HEK293 (cell line): ENCODE data around the gene ASXL1.
A peak's percentile ranks its signal among the peaks of the same experiment; 100 is the strongest.

Experiments used
- FEZF1 ChIP-seq: fragments of 450-650 bp; formaldehyde crosslinking; IDR thresholded peaks from 2 replicates; pipeline ENCODE4 v1.5.1; 2016; ENCODE audit warnings: missing biosample characterization, missing genetic modification characterization
- GLI2 ChIP-seq: fragments of 450-650 bp; formaldehyde crosslinking; IDR thresholded peaks from 2 replicates; pipeline ENCODE4; 2017; ENCODE audit warnings: missing biosample characterization, missing genetic modification characterization, low read depth, borderline replicate concordance
- GLI4 ChIP-seq: fragments of 450-650 bp; formaldehyde crosslinking; IDR thresholded peaks from 2 replicates; pipeline ENCODE4 v1.5.1; 2016; ENCODE audit warnings: missing biosample characterization, missing genetic modification characterization
- KLF10 ChIP-seq: fragments of 450-650 bp; IDR thresholded peaks from 2 replicates; pipeline ENCODE4 v1.5.1; 2018; ENCODE audit warnings: missing biosample characterization, mild to moderate bottlenecking, missing genetic modification characterization
- KLF7 ChIP-seq: fragments of 450-650 bp; formaldehyde crosslinking; IDR thresholded peaks from 2 replicates; pipeline ENCODE4 v1.5.1; 2016; ENCODE audit warnings: missing biosample characterization, missing genetic modification characterization, borderline replicate concordance
- MEIS1 ChIP-seq: sonication (generic); formaldehyde crosslinking; IDR thresholded peaks from 2 replicates; pipeline ENCODE4 v1.8.1; 2022; ENCODE audit warnings: missing genetic modification reagents, mild to moderate bottlenecking, borderline replicate concordance
- ZBTB1 ChIP-seq: fragments of 450-650 bp; formaldehyde crosslinking; IDR thresholded peaks from 2 replicates; pipeline ENCODE4 v1.5.1; 2016; ENCODE audit warnings: missing biosample characterization, missing genetic modification characterization
- ZFP41 ChIP-seq: fragments of 450-650 bp; formaldehyde crosslinking; IDR thresholded peaks from 2 replicates; pipeline ENCODE4 v1.5.1; 2016; ENCODE audit warnings: missing biosample characterization, missing genetic modification characterization, borderline replicate concordance
- ZFP69B ChIP-seq: fragments of 450-650 bp; formaldehyde crosslinking; IDR thresholded peaks from 2 replicates; pipeline ENCODE4 v1.5.1; 2016; ENCODE audit warnings: missing biosample characterization, missing genetic modification characterization
- ZNF114 ChIP-seq: fragments of 450-650 bp; formaldehyde crosslinking; IDR thresholded peaks from 2 replicates; pipeline ENCODE4 v1.5.0; 2017; ENCODE audit warnings: missing biosample characterization, missing genetic modification characterization
- ZNF221 ChIP-seq: fragments of 450-650 bp; formaldehyde crosslinking; IDR thresholded peaks from 2 replicates; pipeline ENCODE4 v1.5.1; 2017; ENCODE audit warnings: missing biosample characterization, missing genetic modification characterization, borderline replicate concordance
- ZNF239 ChIP-seq: fragments of 450-650 bp; formaldehyde crosslinking; IDR thresholded peaks from 2 replicates; pipeline ENCODE4 v1.5.1; 2016; ENCODE audit warnings: missing biosample characterization, missing genetic modification characterization
- ZNF391 ChIP-seq: fragments of 450-650 bp; formaldehyde crosslinking; IDR thresholded peaks from 2 replicates; pipeline ENCODE4 v1.5.1; 2016; ENCODE audit warnings: low read depth, missing biosample characterization, missing genetic modification characterization, borderline replicate concordance
- ZNF394 ChIP-seq: fragments of 450-650 bp; formaldehyde crosslinking; IDR thresholded peaks from 2 replicates; pipeline ENCODE4 v1.5.1; 2016; ENCODE audit warnings: missing biosample characterization, missing genetic modification characterization, mild to moderate bottlenecking, moderate library complexity, borderline replicate concordance
- ZNF433 ChIP-seq: fragments of 450-650 bp; formaldehyde crosslinking; IDR thresholded peaks from 2 replicates; pipeline ENCODE4 v1.5.1; 2016; ENCODE audit warnings: missing biosample characterization, missing genetic modification characterization, low read depth
- ZNF558 ChIP-seq: fragments of 450-650 bp; formaldehyde crosslinking; IDR thresholded peaks from 2 replicates; pipeline ENCODE4 v1.5.1; 2016; ENCODE audit warnings: missing biosample characterization, missing genetic modification characterization
- ZNF660 ChIP-seq: fragments of 450-650 bp; IDR thresholded peaks from 2 replicates; pipeline ENCODE4 v1.5.1; 2018; ENCODE audit warnings: missing biosample characterization, mild to moderate bottlenecking, missing genetic modification characterization
- ZNF707 ChIP-seq: fragments of 450-650 bp; formaldehyde crosslinking; IDR thresholded peaks from 2 replicates; pipeline ENCODE4 v1.5.1; 2016; ENCODE audit warnings: missing biosample characterization, missing genetic modification characterization
- ZNF785 ChIP-seq: fragments of 450-650 bp; formaldehyde crosslinking; IDR thresholded peaks from 2 replicates; pipeline ENCODE4 v1.5.1; 2016; ENCODE audit warnings: missing biosample characterization, missing genetic modification characterization
- ZSCAN16 ChIP-seq: fragments of 450-650 bp; formaldehyde crosslinking; IDR thresholded peaks from 2 replicates; pipeline ENCODE4 v1.5.1; 2016; ENCODE audit warnings: missing biosample characterization, missing genetic modification characterization
- ZSCAN23 ChIP-seq: fragments of 450-650 bp; formaldehyde crosslinking; IDR thresholded peaks from 2 replicates; pipeline ENCODE4 v1.5.1; 2016; ENCODE audit warnings: missing biosample characterization, missing genetic modification characterization
- TF ChIP-seq, protein P1 (sequence below): fragments of 450-650 bp; formaldehyde crosslinking; IDR thresholded peaks from 2 replicates; pipeline ENCODE4 v1.5.1; 2016; ENCODE audit warnings: missing biosample characterization, missing genetic modification characterization
- TF ChIP-seq, protein P2 (sequence below): fragments of 450-650 bp; formaldehyde crosslinking; IDR thresholded peaks from 2 replicates; pipeline ENCODE4 v1.5.1; 2017; ENCODE audit warnings: missing biosample characterization, missing genetic modification characterization
- TF ChIP-seq, protein P3 (sequence below): fragments of 450-650 bp; formaldehyde crosslinking; IDR thresholded peaks from 2 replicates; pipeline ENCODE4 v1.5.1; 2016; ENCODE audit warnings: missing biosample characterization, missing genetic modification characterization, low read depth
- TF ChIP-seq, protein P4 (sequence below): fragments of 450-650 bp; formaldehyde crosslinking; IDR thresholded peaks from 2 replicates; pipeline ENCODE4 v1.5.1; 2016; ENCODE audit warnings: missing biosample characterization, missing genetic modification characterization
- TF ChIP-seq, protein P5 (sequence below): sonication (generic); formaldehyde crosslinking; IDR thresholded peaks from 2 replicates; pipeline ENCODE4 v1.8.1; 2022; ENCODE audit warnings: mild to moderate bottlenecking, moderate library complexity, missing genetic modification reagents
- TF ChIP-seq, protein P6 (sequence below): fragments of 450-650 bp; formaldehyde crosslinking; IDR thresholded peaks from 2 replicates; pipeline ENCODE4 v1.5.1; 2016; ENCODE audit warnings: missing biosample characterization, missing genetic modification characterization

Gene ASXL1

DNA sequence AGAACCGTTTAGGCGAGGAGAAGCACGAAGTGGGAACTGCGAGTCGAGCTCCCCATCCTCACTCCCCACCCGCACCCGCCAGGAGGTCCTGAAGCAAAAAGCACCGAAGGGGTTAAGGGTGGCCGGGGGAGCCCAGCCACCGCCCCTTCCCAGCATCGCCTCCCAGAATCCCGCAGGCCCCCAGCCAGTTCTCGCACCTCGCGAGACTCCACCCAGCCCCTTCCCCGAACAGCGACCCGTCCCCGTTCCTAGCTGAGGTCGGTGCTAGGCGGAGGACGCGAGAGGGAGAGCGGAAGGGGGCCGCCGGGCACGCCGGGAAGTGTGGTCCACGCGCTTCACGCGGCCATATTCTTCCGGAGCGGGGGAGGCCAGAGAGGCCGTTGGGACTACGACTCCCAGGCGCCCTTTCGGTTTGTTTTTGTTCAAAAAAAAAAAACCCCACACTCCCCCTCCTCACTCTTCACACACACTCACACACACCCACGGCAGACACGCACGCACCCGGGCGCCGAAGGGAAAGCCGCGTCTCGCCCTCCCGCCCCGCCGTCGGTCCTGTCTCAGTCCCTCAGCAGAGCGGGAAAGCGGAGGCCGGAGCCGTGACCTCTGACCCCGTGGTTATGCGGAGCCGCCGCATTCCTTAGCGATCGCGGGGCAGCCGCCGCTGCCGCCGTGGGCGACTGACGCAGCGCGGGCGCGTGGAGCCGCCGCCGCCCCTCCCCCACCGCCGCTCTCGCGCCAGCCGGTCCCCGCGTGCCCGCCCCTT, at the start of gene ASXL1 (continued):
- TF ChIP-seq ZFP69B (tag by site-specific recombination): no peak
- no peak; the same call in 1 of the 2 replicates for TF ChIP-seq ZNF785
- TF ChIP-seq ZNF660 (tag by site-specific recombination): no peak
- no peak for TF ChIP-seq ZNF433 (tag by site-specific recombination)
- TF ChIP-seq KLF10 (tag by site-specific recombination): peak; percentile 75; the same call in 1 of the 2 replicates
- TF ChIP-seq ZNF221 (tag by site-specific recombination): no peak
- TF ChIP-seq, protein P1, sequence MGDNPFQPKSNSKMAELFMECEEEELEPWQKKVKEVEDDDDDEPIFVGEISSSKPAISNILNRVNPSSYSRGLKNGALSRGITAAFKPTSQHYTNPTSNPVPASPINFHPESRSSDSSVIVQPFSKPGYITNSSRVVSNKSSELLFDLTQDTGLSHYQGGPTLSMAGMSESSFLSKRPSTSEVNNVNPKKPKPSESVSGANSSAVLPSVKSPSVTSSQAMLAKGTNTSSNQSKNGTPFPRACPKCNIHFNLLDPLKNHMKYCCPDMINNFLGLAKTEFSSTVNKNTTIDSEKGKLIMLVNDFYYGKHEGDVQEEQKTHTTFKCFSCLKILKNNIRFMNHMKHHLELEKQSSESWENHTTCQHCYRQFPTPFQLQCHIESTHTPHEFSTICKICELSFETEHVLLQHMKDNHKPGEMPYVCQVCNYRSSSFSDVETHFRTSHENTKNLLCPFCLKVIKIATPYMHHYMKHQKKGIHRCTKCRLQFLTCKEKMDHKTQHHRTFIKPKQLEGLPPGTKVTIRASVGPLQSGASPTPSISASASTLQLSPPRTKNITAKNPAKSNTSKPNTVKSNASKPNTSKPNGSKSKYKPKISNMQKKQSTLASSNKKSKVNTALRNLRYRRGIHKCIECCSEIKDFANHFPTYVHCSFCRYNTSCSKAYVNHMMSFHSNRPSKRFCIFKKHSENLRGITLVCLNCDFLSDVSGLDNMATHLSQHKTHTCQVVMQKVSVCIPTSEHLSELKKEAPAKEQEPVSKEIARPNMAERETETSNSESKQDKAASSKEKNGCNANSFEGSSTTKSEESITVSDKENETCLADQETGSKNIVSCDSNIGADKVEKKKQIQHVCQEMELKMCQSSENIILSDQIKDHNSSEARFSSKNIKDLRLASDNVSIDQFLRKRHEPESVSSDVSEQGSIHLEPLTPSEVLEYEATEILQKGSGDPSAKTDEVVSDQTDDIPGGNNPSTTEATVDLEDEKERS (tag by site-specific recombination): no peak
- TF ChIP-seq, protein P2, sequence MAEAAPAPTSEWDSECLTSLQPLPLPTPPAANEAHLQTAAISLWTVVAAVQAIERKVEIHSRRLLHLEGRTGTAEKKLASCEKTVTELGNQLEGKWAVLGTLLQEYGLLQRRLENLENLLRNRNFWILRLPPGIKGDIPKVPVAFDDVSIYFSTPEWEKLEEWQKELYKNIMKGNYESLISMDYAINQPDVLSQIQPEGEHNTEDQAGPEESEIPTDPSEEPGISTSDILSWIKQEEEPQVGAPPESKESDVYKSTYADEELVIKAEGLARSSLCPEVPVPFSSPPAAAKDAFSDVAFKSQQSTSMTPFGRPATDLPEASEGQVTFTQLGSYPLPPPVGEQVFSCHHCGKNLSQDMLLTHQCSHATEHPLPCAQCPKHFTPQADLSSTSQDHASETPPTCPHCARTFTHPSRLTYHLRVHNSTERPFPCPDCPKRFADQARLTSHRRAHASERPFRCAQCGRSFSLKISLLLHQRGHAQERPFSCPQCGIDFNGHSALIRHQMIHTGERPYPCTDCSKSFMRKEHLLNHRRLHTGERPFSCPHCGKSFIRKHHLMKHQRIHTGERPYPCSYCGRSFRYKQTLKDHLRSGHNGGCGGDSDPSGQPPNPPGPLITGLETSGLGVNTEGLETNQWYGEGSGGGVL: no peak; the same call in 1 of the 2 replicates
- no peak for TF ChIP-seq ZNF558 (tag by site-specific recombination)
- peak; percentile 99 for TF ChIP-seq KLF7 (tag by site-specific recombination)
- TF ChIP-seq, protein P3, sequence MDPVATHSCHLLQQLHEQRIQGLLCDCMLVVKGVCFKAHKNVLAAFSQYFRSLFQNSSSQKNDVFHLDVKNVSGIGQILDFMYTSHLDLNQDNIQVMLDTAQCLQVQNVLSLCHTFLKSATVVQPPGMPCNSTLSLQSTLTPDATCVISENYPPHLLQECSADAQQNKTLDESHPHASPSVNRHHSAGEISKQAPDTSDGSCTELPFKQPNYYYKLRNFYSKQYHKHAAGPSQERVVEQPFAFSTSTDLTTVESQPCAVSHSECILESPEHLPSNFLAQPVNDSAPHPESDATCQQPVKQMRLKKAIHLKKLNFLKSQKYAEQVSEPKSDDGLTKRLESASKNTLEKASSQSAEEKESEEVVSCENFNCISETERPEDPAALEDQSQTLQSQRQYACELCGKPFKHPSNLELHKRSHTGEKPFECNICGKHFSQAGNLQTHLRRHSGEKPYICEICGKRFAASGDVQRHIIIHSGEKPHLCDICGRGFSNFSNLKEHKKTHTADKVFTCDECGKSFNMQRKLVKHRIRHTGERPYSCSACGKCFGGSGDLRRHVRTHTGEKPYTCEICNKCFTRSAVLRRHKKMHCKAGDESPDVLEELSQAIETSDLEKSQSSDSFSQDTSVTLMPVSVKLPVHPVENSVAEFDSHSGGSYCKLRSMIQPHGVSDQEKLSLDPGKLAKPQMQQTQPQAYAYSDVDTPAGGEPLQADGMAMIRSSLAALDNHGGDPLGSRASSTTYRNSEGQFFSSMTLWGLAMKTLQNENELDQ (tag by site-specific recombination): no peak
- TF ChIP-seq ZNF114 (tag by site-specific recombination): no peak
- TF ChIP-seq ZFP41: no peak
- TF ChIP-seq, protein P4, sequence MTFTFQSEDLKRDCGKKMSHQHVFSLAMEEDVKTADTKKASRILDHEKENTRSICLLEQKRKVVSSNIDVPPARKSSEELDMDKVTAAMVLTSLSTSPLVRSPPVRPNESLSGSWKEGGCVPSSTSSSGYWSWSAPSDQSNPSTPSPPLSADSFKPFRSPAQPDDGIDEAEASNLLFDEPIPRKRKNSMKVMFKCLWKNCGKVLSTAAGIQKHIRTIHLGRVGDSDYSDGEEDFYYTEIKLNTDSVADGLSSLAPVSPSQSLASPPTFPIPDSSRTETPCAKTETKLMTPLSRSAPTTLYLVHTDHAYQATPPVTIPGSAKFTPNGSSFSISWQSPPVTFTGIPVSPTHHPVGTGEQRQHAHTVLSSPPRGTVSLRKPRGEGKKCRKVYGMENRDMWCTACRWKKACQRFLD (tag by site-specific recombination): no peak
- peak; percentile 64; the same call in 1 of the 2 replicates for TF ChIP-seq ZNF391 (tag by site-specific recombination)
- peak; percentile 78; the same call in 1 of the 2 replicates for TF ChIP-seq ZSCAN23
- TF ChIP-seq, protein P5, sequence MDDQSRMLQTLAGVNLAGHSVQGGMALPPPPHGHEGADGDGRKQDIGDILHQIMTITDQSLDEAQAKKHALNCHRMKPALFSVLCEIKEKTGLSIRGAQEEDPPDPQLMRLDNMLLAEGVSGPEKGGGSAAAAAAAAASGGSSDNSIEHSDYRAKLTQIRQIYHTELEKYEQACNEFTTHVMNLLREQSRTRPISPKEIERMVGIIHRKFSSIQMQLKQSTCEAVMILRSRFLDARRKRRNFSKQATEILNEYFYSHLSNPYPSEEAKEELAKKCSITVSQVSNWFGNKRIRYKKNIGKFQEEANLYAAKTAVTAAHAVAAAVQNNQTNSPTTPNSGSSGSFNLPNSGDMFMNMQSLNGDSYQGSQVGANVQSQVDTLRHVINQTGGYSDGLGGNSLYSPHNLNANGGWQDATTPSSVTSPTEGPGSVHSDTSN: peak; percentile 61; the same call in 1 of the 2 replicates
- no peak for TF ChIP-seq FEZF1 (tag by site-specific recombination)
- no peak for TF ChIP-seq ZNF239 (tag by site-specific recombination)
- TF ChIP-seq ZBTB1: peak; percentile 90
- TF ChIP-seq ZNF394 (tag by site-specific recombination): peak; percentile 48; the same call in 1 of the 2 replicates
- no peak for TF ChIP-seq ZNF707 (tag by site-specific recombination)
- no peak for TF ChIP-seq MEIS1 (CRISPR knock-in tag)
- no peak for TF ChIP-seq ZSCAN16
- no peak for TF ChIP-seq GLI4 (tag by site-specific recombination)
- TF ChIP-seq, protein P6, sequence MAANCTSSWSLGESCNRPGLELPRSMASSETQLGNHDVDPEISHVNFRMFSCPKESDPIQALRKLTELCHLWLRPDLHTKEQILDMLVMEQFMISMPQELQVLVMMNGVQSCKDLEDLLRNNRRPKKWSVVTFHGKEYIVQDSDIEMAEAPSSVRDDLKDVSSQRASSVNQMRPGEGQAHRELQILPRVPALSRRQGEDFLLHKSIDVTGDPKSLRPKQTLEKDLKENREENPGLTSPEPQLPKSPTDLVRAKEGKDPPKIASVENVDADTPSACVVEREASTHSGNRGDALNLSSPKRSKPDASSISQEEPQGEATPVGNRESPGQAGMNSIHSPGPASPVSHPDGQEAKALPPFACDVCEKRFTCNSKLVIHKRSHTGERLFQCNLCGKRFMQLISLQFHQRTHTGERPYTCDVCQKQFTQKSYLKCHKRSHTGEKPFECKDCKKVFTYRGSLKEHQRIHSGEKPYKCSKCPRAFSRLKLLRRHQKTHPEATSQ (tag by site-specific recombination): peak; percentile 83
- TF ChIP-seq GLI2: no peak
